Pancreas (tissue), 10 donors: ENCODE data around the gene HUWE1. TPM values are rescaled to one million over a fixed set of nuclear protein-coding genes. Genes with fewer than 3 reads are reported as not detected.

Experiments used
- ATAC-seq, 4 donors: fragments of 200-7000 bp; cut with Tn5 transposase; one replicate each; pipeline versions ENCODE4 v1.8.0 to v1.9.1; 2020; ENCODE audit warnings: mild to moderate bottlenecking in 4 of 4, moderate library complexity in 4 of 4
- DNase-seq, 6 donors: peaks; one replicate each; pipeline ENCODE4 v3.0.0-alpha.2; 2020
- FAIRE-seq: peaks from 2 replicates; lab custom pipeline; 2012; peaks lifted over from hg19 to GRCh38; lab: Jason Lieb, UNC
- H3K27ac ChIP-seq, 4 donors: fragments of 200-600 bp; sonication (generic); 1 replicate in 3 of 4; 2 replicates in 1 of 4; pipeline versions ENCODE4 v1.5.0 to v1.8.0; 2020
- H3K27me3 ChIP-seq, 4 donors: fragments of 200-600 bp; one replicate each; pipeline ENCODE4 v1.8.0; 2021
- H3K36me3 ChIP-seq, 3 donors: fragments of 200-600 bp; sonication (generic) in 1 of 3; one replicate each; pipeline versions ENCODE4 v1.5.0 to v1.8.0; 2020 to 2021
- H3K4me1 ChIP-seq, 3 donors: fragments of 200-600 bp; one replicate each; pipeline ENCODE4 v1.8.0; 2021
- H3K4me3 ChIP-seq, 4 donors: fragments of 200-600 bp; sonication (generic) in 2 of 4; one replicate each; pipeline versions ENCODE4 v1.5.0 to v1.8.0; 2020 to 2021
- H3K9me3 ChIP-seq, 4 donors: fragments of 200-600 bp; one replicate each; pipeline ENCODE4 v1.8.0; 2021
- CTCF ChIP-seq, 4 donors: fragments of 200-600 bp; sonication (generic) in 3 of 4; IDR thresholded peaks; one replicate each; pipeline versions ENCODE4 v1.5.0 to v1.8.0; 2021; ENCODE audit warnings: antibody characterized with exemption in 4 of 4
- WGBS, 2 donors: extraction: QIAGEN DNeasy Blood & Tissue Kit; methylation state at CpG; one replicate each; pipeline ENCODE4 v1.1.7; 2013; 5-methylcytosine and 5-hydroxymethylcytosine counted together
- intact Hi-C, 3 donors: fragments of 100-400 bp; cut with DNase I; formaldehyde crosslinking; loops; one replicate each; pipeline versions ENCODE4 v1.11.1 to v1.14.2; 2022
- polyA plus RNA-seq, 2 donors: library from polyadenylated mRNA; stranded (reverse); fragments of 200-250 nt; gene quantifications; one replicate each; pipeline ENCODE4 v1.2.3, GENCODE V29; 2013
- total RNA-seq, 6 donors: library from RNA; stranded (reverse); fragmentation: NEBNext Ultra II Directional in 4 of 6; extraction: Animal tissue kit (Norgen Biotek cat#: 25700) in 4 of 6; gene quantifications; one replicate each; pipeline versions ENCODE4 v1.2.1 to v1.2.4, GENCODE V29; 2021 to 2023
- donor health status: healthy with polysubstance abuse.
- donor health status: DM: no; HTN: no; CAD: no; lungs with moderate emphysema.
- donor health status: DM: no; HTN: no; CAD: no.
- donor health status: control.
- donor health status: control.
- donor health status: Bipolar disorder and iron deficiency.
- donor health status: DM: yes; HTN: yes; CAD: no.
- donor health status: DM: no; HTN: no; CAD: no.
- donor health status: DM: no; HTN: no; CAD: no.
- donor health status: DM: yes; HTN: yes; CAD: no.

The HUWE1 gene
- total and polyA plus RNA-seq, 8 donors, result 29.8 to 116 (median 75.1) TPM

GRCh38 chrX:53682885-53683555 lies 3.5 kb downstream of the HUWE1 start:
- no peaks in the 10 kb centered on the region for H3K36me3 ChIP-seq
- no peak for FAIRE-seq
- 1 to 29% methylated on average over 23 to 24 of the region's 24 CpGs for WGBS, 2 donors
- peak overlapping the region; percentile 72 to 83 (median 83) for H3K27ac ChIP-seq
- no peaks in the 10 kb centered on the region for H3K27me3 ChIP-seq
- no peaks in the 10 kb centered on the region for H3K4me1 ChIP-seq
- no peak for DNase-seq
- no peaks in the 10 kb centered on the region for H3K9me3 ChIP-seq
- ATAC-seq, result peak in 2 of 4 donors; percentile 1
- intact Hi-C loops, result no loop called here
- peak overlapping the region; percentile 23 to 58 (median 38) for H3K4me3 ChIP-seq
- no peak for TF ChIP-seq CTCF (IDR thresholded peaks at IDR 0.05)

GRCh38 chrX:53681661-53682060 lies 4.9 kb downstream of the HUWE1 start:
- Histone ChIP-seq H3K9me3 (no peaks in the 10 kb centered on the region), H3K27me3 (peaks cover 0 to 3% (median 0%) of the 10 kb centered on the region in 4 donors), H3K36me3 (no peaks in the 10 kb centered on the region), H3K27ac (no peak overlapping the region), H3K4me1 (no peaks in the 10 kb centered on the region), H3K4me3 (no peak overlapping the region)
- 51% methylated on average over 3 of the region's 3 CpGs for WGBS, 2 donors
- DNase-seq (no peak), ATAC-seq (no peak), FAIRE-seq (no peak)
- intact Hi-C loops, result no loop called here
- TF ChIP-seq CTCF (IDR thresholded peaks at IDR 0.05), result no peak

- TF ChIP-seq CTCF (IDR thresholded peaks at IDR 0.05), result no peak
- intact Hi-C loops, result no loop called here
- no peaks in the 10 kb centered on the region for H3K4me1 ChIP-seq
- no peaks in the 10 kb centered on the region for H3K36me3 ChIP-seq
- no peak overlapping the region for H3K27ac ChIP-seq
- no peak for DNase-seq
- H3K4me3 ChIP-seq, result no peak overlapping the region
- no peak for ATAC-seq
- no peak for FAIRE-seq
- H3K9me3 ChIP-seq, result no peaks in the 10 kb centered on the region
- peaks cover 0 to 3% (median 0%) of the 10 kb centered on the region in 4 donors for H3K27me3 ChIP-seq
Measured at GRCh38 chrX:53678667-53679066, 7.9 kb downstream of the HUWE1 start.

GRCh38 chrX:53677286-53677685 lies 9.2 kb downstream of the HUWE1 start:
- no peaks in the 10 kb centered on the region for H3K36me3 ChIP-seq
- ATAC-seq (no peak), DNase-seq (no peak), FAIRE-seq (no peak)
- WGBS, 2 donors, result 65 to 69% methylated on average over 3 of the region's 3 CpGs
- no peaks in the 10 kb centered on the region for H3K9me3 ChIP-seq
- intact Hi-C loops, result no loop called here
- no peak for TF ChIP-seq CTCF (IDR thresholded peaks at IDR 0.05)
- peaks cover 0 to 3% (median 0%) of the 10 kb centered on the region in 4 donors for H3K27me3 ChIP-seq
- no peak overlapping the region for H3K27ac ChIP-seq
- H3K4me3 ChIP-seq, result no peak overlapping the region
- no peaks in the 10 kb centered on the region for H3K4me1 ChIP-seq

- TF ChIP-seq CTCF (IDR thresholded peaks at IDR 0.05), result no peak
- no peak overlapping the region for H3K27ac ChIP-seq
- no peaks in the 10 kb centered on the region for H3K4me1 ChIP-seq
- 53 to 71% methylated on average over 2 of the region's 2 CpGs for WGBS, 2 donors
- no peak for ATAC-seq
- FAIRE-seq, result no peak
- intact Hi-C loops, result no loop called here
- peaks cover 0 to 3% (median 1%) of the 10 kb centered on the region in 4 donors for H3K27me3 ChIP-seq
- DNase-seq, result no peak
- no peaks in the 10 kb centered on the region for H3K36me3 ChIP-seq
- H3K9me3 ChIP-seq, result no peaks in the 10 kb centered on the region
- no peak overlapping the region for H3K4me3 ChIP-seq
Measured at GRCh38 chrX:53674581-53674980, 11.9 kb downstream of the HUWE1 start.
